ENCODE results near the gene RUNX3.

The RUNX3 gene

GRCh38 chr1:24957016-24957807, 27.1 kb upstream of the RUNX3 start:
- no peak overlapping the region for H3K4me3 ChIP-seq (replicated peaks; ENCODE audit: low read depth, low read length)
- TF ChIP-seq CTCF (IDR thresholded peaks at IDR 0.05; ENCODE audit: low read length, missing control alignments), result no peak
- no peak for DNase-seq (ENCODE audit: low read depth)

GRCh38 chr1:24955779-24956365, 25.8 kb upstream of the RUNX3 start:
- no peak for TF ChIP-seq CTCF (IDR thresholded peaks at IDR 0.05; ENCODE audit: low read length, missing control alignments)
- DNase-seq (ENCODE audit: low read depth), result no peak
- no peak overlapping the region for H3K4me3 ChIP-seq (replicated peaks; ENCODE audit: low read depth, low read length)

- peak; percentile 45 for DNase-seq (ENCODE audit: low read depth)
- no peak for TF ChIP-seq CTCF (IDR thresholded peaks at IDR 0.05; ENCODE audit: low read length, missing control alignments)
- no peak overlapping the region for H3K4me3 ChIP-seq (replicated peaks; ENCODE audit: low read depth, low read length)
Observed at GRCh38 chr1:24955161-24955560, 25.1 kb upstream of the RUNX3 start.

GRCh38 chr1:24954631-24955030, 24.6 kb upstream of the RUNX3 start:
- TF ChIP-seq CTCF (IDR thresholded peaks at IDR 0.05; ENCODE audit: low read length, missing control alignments), result no peak

GRCh38 chr1:24954022-24954421, 23.9 kb upstream of the RUNX3 start:
- no peak for DNase-seq (ENCODE audit: low read depth)
- H3K4me3 ChIP-seq (replicated peaks; ENCODE audit: low read depth, low read length), result no peak overlapping the region
- no peak for TF ChIP-seq CTCF (IDR thresholded peaks at IDR 0.05; ENCODE audit: low read length, missing control alignments)

More at GRCh38 chr1:24954631-24955030, 24.6 kb upstream of the RUNX3 start:
- H3K4me3 ChIP-seq (replicated peaks; ENCODE audit: low read depth, low read length), result no peak overlapping the region
- DNase-seq (ENCODE audit: low read depth), result no peak

GRCh38 chr1:24952413-24952841, 22.4 kb upstream of the RUNX3 start:
- no peak for TF ChIP-seq CTCF (IDR thresholded peaks at IDR 0.05; ENCODE audit: low read length, missing control alignments)
- no peak for DNase-seq (ENCODE audit: low read depth)
- no peak overlapping the region for H3K4me3 ChIP-seq (replicated peaks; ENCODE audit: low read depth, low read length)

Measured in fibroblast of pulmonary artery (primary cell).